CD4-positive, alpha-beta T cell treated with Interleukin-15 for 4 hours (primary cell): ENCODE measurements around the gene TEX13C.
"Not testable (repeated sequence)": the region's sequence is repeated elsewhere in the genome, so short reads cannot be mapped to it uniquely, and the experiment has no call there.

ENCODE experiments used
- DNase-seq: peaks from one replicate; pipeline ENCODE4 v3.0.0-alpha.2; 2020; ENCODE audit warnings: low spot score

TEX13C gene

GRCh38 chrX:125319646-125320521 is at the start of gene TEX13C:
TSS of gene TEX13C (plus strand) at chrX:125319871. CDS start at chrX:125320120, 249 bp downstream.
- no peak for DNase-seq

GRCh38 chrX:125287282-125287681 is 32.4 kb upstream of the TEX13C start:
- no peak for DNase-seq

- DNase-seq, result no peak
Measured at GRCh38 chrX:125288343-125288742, 31.3 kb upstream of the TEX13C start.

GRCh38 chrX:125289209-125289608 is 30.5 kb upstream of the TEX13C start:
- DNase-seq, result no peak

- no peak for DNase-seq
Measured at GRCh38 chrX:125289920-125290319, 29.8 kb upstream of the TEX13C start.

- no peak for DNase-seq
Measured at GRCh38 chrX:125291124-125291523, 28.5 kb upstream of the TEX13C start.

- no peak for DNase-seq
Measured at GRCh38 chrX:125293850-125294780, 25.6 kb upstream of the TEX13C start.

- DNase-seq, result no peak
Measured at GRCh38 chrX:125295337-125295736, 24.3 kb upstream of the TEX13C start.

- no peak for DNase-seq
Measured at GRCh38 chrX:125298871-125299270, 20.8 kb upstream of the TEX13C start.

GRCh38 chrX:125306335-125306866 is 13.3 kb upstream of the TEX13C start:
- DNase-seq, result no peak

GRCh38 chrX:125308653-125309052 is 11.0 kb upstream of the TEX13C start:
- DNase-seq, result no peak

- DNase-seq, result not testable (repeated sequence)
Measured at GRCh38 chrX:125319166-125319565, 505 bp upstream of the TEX13C start.

- DNase-seq, result no peak
Measured at GRCh38 chrX:125322431-125322830, 2.8 kb downstream of the TEX13C start.

GRCh38 chrX:125326599-125326998 is 6.9 kb downstream of the TEX13C start:
- DNase-seq, result no peak

GRCh38 chrX:125327891-125328290 is 8.2 kb downstream of the TEX13C start:
- DNase-seq, result no peak

- no peak for DNase-seq
Measured at GRCh38 chrX:125333583-125333982, 13.9 kb downstream of the TEX13C start.

GRCh38 chrX:125340490-125340889 is 20.8 kb downstream of the TEX13C start:
- no peak for DNase-seq

- DNase-seq, result no peak
Measured at GRCh38 chrX:125374169-125374568, 54.5 kb downstream of the TEX13C start.
